GM18870 (cell line): ENCODE data around the gene HNF4A.

Experiments
- ATAC-seq: cut with Tn5 transposase; IDR thresholded peaks from one replicate; pipeline ENCODE4 v1.9.1; 2021; ENCODE audit warnings: moderate library complexity; ENCODE audit not compliant: unreplicated experiment

Gene HNF4A

GRCh38 chr20:44435630-44436335, 80.3 kb downstream of the HNF4A start:
- no peak for ATAC-seq

GRCh38 chr20:44436393-44436792, 80.9 kb downstream of the HNF4A start:
- ATAC-seq, result no peak

DNA sequence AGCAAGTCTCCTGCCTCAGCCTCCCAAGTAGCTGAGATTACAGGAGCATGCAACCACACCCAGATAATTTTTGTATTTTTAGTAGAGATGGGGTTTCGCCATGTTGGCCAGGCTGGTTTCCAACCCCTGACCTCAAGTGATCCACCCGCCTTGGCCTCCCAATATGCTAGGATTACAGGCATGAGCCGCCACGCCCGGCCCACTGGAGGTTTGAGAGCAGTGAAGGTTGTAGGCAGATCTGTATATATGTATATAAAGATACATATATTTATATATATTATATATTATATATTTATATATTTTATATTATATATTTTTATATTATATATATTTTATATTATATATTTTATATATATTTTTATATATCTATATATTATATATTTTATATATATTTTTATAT, 82.0 kb downstream of the HNF4A start:
- no peak for ATAC-seq

- no peak for ATAC-seq
Observed at GRCh38 chr20:44438782-44439181, 83.3 kb downstream of the HNF4A start.

DNA sequence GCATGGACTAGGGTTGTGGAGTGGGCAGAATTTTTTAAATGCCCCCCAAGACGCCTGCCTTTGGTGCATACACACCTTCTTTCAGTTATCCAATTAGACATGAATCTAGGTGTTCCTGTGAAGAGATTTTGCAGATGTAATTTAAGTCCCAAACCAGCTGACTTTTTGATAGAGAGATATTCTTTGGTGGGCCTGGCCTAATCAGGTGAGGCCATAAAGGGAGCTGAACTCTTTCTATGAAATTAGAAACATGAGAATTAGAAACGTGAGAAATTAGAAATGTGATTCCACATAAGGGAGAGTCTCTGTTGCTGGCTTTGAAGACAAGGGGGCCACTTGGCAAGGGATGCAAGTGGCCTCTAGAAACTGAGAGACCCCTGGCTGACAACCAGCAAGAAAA, 83.8 kb downstream of the HNF4A start:
- no peak for ATAC-seq

GRCh38 chr20:44442298-44443070, 87.0 kb downstream of the HNF4A start:
- ATAC-seq, result no peak

DNA sequence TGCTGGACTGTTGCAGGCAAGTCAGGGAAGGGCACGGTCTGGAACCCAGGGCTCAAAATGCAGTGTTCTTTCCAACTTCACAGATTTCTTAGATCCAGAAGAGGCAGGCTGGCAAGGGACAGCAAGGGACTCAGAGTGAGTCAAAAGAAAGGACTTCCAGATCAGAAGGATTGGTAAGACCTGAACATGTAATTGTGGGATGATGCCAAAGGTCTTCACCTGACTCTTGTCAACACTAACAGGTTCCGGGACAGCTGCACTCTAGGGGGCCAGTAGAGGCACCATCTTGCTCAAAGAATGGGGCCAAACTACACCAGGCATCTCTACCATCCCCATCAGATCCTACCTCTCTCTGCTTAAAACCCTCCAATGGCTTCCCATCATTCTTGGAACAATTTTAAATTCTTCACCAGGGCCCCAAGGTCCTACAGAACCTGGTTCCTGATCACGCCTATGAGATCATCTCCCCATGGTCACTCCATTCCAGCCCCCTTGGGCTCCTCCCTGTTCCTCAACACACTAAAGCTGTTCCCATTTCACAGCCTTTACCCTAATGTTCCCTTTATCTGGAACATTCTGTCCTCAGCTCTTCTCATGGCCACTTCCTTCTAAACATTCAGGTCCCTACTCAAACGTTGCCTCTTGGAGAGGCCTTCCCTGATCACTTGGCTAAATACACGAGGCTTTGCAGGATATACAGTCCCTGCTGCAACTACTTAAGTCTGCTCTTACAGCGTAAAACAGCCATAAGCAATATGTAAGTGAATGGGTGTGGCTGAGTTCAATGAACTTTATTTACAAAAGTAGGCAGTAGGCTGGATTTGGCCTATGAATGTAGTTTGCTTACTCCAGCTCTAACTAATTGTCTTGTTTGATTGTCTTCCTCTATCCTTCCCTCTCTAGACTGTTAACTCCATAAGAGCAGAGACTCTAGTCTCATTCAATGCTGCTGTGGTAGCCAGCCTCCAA, 90.5 kb downstream of the HNF4A start:
- ATAC-seq, result no peak

DNA sequence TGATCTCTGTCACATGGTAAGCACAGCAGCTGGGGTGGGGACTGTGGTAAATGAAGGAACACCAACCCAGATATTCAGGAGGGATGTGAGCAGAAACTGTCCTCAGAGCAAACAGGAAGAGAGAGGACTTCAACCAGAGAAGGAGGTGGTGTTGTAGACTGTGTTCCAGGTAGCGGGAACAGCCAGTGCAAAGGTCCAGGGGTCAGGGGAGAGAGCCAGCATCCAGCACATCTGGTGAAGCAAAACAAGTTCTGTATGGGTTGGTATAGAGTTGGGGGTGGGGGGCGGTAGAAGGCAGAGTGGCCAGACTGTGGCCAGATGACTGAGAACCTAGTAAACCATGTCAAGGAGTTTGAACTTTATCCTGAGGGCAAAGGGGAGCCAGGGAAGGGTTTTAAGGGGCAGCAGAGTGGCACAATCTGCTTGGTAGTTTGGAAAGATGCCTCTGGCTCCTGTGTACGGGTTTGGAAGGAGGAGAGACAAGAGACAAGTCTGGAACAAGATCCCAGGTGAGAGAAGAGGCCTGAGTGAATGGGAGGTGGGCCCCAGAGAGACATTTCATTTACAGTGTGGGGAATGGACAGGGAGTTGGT, 92.4 kb downstream of the HNF4A start:
- no peak for ATAC-seq

- no peak for ATAC-seq
Observed at GRCh38 chr20:44448753-44449546, 93.5 kb downstream of the HNF4A start.

- no peak for ATAC-seq
Observed at GRCh38 chr20:44449864-44450263, 94.4 kb downstream of the HNF4A start.

GRCh38 chr20:44450281-44450889, 94.9 kb downstream of the HNF4A start:
- no peak for ATAC-seq

DNA sequence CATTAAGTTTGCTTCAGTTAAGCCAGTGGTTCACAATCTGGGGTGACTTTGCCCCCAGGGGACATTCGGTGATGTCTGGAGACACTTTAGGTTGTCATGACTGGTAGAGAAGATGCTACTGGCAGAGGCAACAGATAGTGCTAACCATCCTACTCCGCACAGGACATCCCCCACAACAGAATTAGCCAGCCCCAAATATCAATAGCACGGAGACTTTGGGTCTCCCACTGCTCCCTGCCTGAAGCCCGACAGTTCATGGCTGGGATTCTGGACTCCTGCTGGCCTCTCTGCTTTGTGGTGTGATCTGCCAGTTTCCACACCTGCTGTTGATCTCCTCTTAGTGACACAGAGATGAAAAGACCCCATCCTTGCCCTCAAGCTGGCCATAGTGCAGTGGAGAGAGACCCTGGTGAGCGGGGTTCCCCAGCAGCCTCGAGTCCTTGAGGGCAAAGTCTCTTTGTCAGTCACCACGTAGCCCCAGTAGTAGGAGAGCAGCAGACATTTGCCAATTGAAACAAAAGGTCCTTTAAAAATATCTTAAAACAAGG, 95.5 kb downstream of the HNF4A start:
- no peak for ATAC-seq

DNA sequence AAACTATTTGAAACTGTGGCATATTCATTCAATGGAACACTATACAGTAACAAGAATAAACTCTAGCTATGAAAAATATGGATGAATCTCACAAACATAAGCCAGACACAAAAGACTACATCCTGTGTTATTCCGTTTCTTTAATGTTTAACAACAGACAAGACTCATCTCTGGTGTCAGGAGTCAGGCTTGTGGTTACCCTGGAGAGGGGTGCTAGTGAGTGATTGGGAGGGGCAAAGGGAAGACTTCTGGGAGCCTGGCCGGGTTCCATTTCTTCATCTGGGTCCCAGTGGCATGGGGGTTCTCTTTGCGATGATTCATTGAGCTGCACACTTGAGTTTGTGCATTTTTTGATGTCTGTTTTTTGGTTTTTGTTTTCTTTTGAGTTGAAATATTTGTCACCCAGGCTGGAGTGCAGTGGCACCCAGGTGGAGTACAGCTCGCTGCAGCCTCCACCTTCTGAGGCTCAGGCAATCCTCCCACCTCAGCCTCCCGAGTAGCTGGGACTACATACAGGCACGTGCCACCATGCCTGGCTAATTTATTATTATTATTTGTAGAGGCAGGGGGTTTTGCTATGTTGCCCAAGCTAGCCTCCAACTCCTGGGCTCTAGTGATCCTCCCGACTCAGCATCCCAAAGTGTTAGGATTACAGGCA, 98.9 kb downstream of the HNF4A start:
- no peak for ATAC-seq

- no peak for ATAC-seq
Observed at GRCh38 chr20:44455126-44455525, 99.6 kb downstream of the HNF4A start.

DNA sequence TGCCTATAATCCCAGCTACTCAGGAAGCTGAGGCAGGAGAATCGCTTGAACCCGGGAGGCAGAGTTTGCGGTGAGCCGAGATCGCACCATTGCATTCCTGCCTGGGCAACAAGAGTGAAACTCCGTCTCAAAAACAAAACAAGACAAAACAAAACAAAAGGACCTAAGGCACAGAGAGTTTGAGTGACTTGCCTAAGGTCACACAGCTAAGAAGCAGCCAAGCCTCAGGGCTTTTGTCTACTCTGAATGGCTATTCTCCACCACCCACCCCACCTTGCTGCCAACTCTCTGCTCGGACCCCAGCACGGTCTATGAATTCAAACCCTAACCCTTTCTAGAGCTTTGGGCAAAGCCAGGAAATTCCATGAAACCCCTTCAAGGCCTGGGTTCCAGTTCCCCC, 101.1 kb downstream of the HNF4A start:
- ATAC-seq, result no peak

- ATAC-seq, result no peak
Observed at GRCh38 chr20:44457016-44457415, 101.5 kb downstream of the HNF4A start.

- no peak for ATAC-seq
Observed at GRCh38 chr20:44459271-44459670, 103.8 kb downstream of the HNF4A start.

DNA sequence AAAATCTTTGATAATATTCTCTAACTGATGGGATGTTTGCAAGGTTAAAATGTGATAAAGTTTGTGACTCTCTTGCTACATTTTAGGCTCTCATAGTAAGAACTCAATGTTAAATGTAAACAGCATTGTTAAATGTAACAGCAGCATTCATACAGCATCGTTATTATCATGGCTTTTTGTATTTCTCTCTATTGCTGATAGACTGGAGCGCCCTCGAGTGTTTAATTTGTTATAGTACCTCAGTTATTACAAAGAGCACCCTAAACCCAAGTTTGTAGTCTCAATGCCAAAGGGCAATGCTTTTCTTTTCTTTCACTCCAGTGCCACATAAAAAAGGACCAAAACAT, 105.3 kb downstream of the HNF4A start:
- ATAC-seq, result no peak

DNA sequence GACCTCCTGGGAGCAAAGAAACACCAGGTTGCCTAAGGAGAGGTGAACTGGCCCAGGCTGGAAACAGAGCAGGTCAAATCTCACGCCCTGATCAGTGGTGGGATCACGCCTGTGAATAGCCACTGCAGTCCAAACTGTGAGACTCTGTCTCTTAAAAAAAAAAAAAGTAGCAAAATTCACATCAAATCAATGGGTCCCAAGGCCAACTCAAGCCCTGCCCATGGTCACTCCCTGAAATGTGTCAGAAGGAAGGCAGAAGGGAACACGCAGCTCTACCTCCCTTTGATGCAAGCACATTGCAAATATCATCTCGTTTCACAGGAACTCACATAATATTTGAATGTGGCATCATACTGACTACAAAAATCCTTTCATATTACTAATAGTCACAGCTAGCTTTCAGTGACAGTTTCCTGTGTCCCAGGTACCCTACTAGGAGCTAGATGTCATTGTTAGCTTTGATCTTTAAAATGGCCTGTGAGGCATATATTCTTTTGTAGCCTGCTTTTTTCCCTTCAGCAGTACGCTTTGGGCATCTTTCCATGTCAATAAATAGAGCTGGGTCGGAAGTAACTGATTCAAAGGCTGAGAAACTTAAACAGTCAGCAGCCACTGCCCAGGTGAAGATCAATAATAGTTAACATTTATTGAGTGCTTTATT, 105.8 kb downstream of the HNF4A start:
- no peak for ATAC-seq
